Measurements from ENCODE around the gene RPS18.

DNA sequence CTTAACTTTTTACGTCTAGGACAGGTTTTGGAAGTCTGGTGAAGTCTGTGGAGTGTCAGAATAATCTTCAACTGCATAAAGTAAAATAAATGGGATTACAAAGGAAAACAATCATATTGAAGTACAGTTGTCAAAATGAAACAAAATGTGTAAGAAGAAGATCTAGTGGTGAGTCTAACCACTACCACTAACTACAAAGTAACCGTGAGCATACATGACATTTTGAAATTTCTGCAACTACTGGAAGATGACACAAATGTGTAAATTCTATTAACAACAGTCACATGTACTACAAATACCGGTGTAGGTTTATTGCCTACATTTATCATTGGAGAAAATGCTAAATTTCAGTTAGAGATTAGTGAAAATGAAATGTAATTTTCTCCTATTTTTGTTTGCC lies 29.9 kb upstream of the RPS18 start:
- TF ChIP-seq, protein P1, sequence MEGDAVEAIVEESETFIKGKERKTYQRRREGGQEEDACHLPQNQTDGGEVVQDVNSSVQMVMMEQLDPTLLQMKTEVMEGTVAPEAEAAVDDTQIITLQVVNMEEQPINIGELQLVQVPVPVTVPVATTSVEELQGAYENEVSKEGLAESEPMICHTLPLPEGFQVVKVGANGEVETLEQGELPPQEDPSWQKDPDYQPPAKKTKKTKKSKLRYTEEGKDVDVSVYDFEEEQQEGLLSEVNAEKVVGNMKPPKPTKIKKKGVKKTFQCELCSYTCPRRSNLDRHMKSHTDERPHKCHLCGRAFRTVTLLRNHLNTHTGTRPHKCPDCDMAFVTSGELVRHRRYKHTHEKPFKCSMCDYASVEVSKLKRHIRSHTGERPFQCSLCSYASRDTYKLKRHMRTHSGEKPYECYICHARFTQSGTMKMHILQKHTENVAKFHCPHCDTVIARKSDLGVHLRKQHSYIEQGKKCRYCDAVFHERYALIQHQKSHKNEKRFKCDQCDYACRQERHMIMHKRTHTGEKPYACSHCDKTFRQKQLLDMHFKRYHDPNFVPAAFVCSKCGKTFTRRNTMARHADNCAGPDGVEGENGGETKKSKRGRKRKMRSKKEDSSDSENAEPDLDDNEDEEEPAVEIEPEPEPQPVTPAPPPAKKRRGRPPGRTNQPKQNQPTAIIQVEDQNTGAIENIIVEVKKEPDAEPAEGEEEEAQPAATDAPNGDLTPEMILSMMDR (IDR thresholded peaks at IDR 0.05): no peak
- TF ChIP-seq POLR2A (IDR thresholded peaks at IDR 0.05): no peak
